Measurements from ENCODE around the gene RBM22.

DNA sequence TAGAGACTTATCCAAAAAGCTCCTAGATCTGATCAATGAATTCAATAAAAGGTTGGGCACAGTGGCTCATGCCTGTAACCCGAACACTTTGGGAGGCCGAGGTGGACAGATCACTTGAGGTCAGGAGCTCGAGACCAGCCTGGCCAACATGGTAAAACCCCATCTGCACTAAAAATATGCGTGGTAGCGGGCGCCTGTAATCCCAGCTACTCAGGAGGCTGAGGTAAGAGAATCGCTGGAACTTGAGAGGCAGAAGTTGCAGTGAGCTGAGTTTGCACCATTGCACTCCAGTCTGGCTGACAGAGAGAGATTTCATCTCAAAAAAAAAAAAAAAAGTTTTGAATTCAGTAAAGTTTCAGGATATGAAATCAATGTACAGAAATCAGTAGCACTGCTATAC is 38.0 kb upstream of the RBM22 start:
- TF ChIP-seq, protein P1, sequence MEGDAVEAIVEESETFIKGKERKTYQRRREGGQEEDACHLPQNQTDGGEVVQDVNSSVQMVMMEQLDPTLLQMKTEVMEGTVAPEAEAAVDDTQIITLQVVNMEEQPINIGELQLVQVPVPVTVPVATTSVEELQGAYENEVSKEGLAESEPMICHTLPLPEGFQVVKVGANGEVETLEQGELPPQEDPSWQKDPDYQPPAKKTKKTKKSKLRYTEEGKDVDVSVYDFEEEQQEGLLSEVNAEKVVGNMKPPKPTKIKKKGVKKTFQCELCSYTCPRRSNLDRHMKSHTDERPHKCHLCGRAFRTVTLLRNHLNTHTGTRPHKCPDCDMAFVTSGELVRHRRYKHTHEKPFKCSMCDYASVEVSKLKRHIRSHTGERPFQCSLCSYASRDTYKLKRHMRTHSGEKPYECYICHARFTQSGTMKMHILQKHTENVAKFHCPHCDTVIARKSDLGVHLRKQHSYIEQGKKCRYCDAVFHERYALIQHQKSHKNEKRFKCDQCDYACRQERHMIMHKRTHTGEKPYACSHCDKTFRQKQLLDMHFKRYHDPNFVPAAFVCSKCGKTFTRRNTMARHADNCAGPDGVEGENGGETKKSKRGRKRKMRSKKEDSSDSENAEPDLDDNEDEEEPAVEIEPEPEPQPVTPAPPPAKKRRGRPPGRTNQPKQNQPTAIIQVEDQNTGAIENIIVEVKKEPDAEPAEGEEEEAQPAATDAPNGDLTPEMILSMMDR (IDR thresholded peaks at IDR 0.05 in 4 of 5, conservative IDR thresholded peaks at IDR 0.05 in 1 of 5), result no peak
- no peak for TF ChIP-seq POLR2A (IDR thresholded peaks at IDR 0.05)

All from gastrocnemius medialis (tissue), 4 donors.